CD4-positive, alpha-beta T cell treated with Interferon gamma for 1 hour (primary cell): ENCODE data around the gene MACROD2.
"Not testable (repeated sequence)": the region's sequence is repeated elsewhere in the genome, so short reads cannot be mapped to it uniquely, and the experiment has no call there.

Experiments used
- DNase-seq: peaks from one replicate; pipeline ENCODE4 v3.0.0-alpha.2; 2020

Gene MACROD2

GRCh38 chr20:15081261-15081660, 1085.9 kb downstream of the MACROD2 start:
- DNase-seq = no peak

GRCh38 chr20:15091421-15092037, 1096.2 kb downstream of the MACROD2 start:
- DNase-seq = no peak

GRCh38 chr20:15098351-15098750, 1103.0 kb downstream of the MACROD2 start:
- DNase-seq = no peak

- DNase-seq = no peak
Measured at GRCh38 chr20:15099130-15099529, 1103.8 kb downstream of the MACROD2 start.

GRCh38 chr20:15100506-15101160, 1105.3 kb downstream of the MACROD2 start:
- DNase-seq = no peak

GRCh38 chr20:15107931-15108330, 1112.6 kb downstream of the MACROD2 start:
- no peak for DNase-seq

GRCh38 chr20:15109494-15109893, 1114.2 kb downstream of the MACROD2 start:
- DNase-seq = no peak

GRCh38 chr20:15111654-15112053, 1116.3 kb downstream of the MACROD2 start:
- no peak for DNase-seq

GRCh38 chr20:15113144-15113773, 1117.9 kb downstream of the MACROD2 start:
- DNase-seq = no peak

- no peak for DNase-seq
Measured at GRCh38 chr20:15119852-15120487, 1124.7 kb downstream of the MACROD2 start.

GRCh38 chr20:15122613-15123012, 1127.3 kb downstream of the MACROD2 start:
- DNase-seq = no peak

GRCh38 chr20:15131176-15131575, 1135.9 kb downstream of the MACROD2 start:
- no peak for DNase-seq

- DNase-seq = no peak
Measured at GRCh38 chr20:15138548-15139126, 1143.3 kb downstream of the MACROD2 start.

GRCh38 chr20:15139522-15139921, 1144.2 kb downstream of the MACROD2 start:
- DNase-seq = no peak

GRCh38 chr20:15140286-15140685, 1145.0 kb downstream of the MACROD2 start:
- no peak for DNase-seq

- DNase-seq = not testable (repeated sequence)
Measured at GRCh38 chr20:15140940-15141339, 1145.6 kb downstream of the MACROD2 start.

- no peak for DNase-seq
Measured at GRCh38 chr20:15141861-15142260, 1146.5 kb downstream of the MACROD2 start.

GRCh38 chr20:15143478-15143877, 1148.2 kb downstream of the MACROD2 start:
- DNase-seq = no peak

GRCh38 chr20:15144916-15145315, 1149.6 kb downstream of the MACROD2 start:
- DNase-seq = no peak

- no peak for DNase-seq
Measured at GRCh38 chr20:15146948-15147347, 1151.6 kb downstream of the MACROD2 start.

- DNase-seq = no peak
Measured at GRCh38 chr20:15154070-15154469, 1158.8 kb downstream of the MACROD2 start.

GRCh38 chr20:15155848-15156401, 1160.6 kb downstream of the MACROD2 start:
- DNase-seq = no peak

GRCh38 chr20:15158533-15158932, 1163.2 kb downstream of the MACROD2 start:
- DNase-seq = no peak
